ENCODE results near the gene HS3ST3B1.

The HS3ST3B1 gene

DNA sequence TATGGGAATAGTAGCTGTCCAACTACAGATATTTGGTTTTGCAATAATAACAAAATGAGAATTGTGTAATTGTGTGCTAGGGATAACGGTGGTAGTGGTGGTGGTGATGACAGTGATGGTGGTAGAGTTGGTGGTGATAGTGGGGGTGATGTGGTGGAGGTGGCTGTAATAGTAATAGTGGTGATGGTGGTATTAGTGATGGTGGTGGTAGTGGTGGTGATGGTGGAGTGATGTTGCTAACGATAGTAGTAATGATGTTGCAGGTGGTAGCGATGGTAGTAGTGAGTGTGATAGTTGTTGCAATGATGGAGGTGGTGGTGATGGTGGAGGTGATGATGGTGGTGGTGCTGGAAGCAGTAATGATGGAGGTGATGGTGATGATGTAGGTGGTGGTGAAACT, 94.4 kb downstream of the HS3ST3B1 start:
- Histone ChIP-seq H3K27me3 (ENCODE audit: low read depth, low read length) (no peaks in the 10 kb centered on the region), H3K36me3 (ENCODE audit: control insufficient read depth in 1 of 2, insufficient read depth in 2 of 2, low read length in 2 of 2) (no peaks in the 10 kb centered on the region), H3K9me3 (ENCODE audit: control insufficient read depth in 1 of 2, low read length in 2 of 2) (peaks cover 2 to 4% of the 10 kb centered on the region in 2 donors), H3K4me3 (ENCODE audit: low read depth in 1 of 2, low read length in 2 of 2) (no peak overlapping the region), H3K4me1 (ENCODE audit: control insufficient read depth in 1 of 2, insufficient read depth in 2 of 2, low read length in 2 of 2) (no peaks in the 10 kb centered on the region), H3K27ac (ENCODE audit: low read length) (no peak overlapping the region)

DNA sequence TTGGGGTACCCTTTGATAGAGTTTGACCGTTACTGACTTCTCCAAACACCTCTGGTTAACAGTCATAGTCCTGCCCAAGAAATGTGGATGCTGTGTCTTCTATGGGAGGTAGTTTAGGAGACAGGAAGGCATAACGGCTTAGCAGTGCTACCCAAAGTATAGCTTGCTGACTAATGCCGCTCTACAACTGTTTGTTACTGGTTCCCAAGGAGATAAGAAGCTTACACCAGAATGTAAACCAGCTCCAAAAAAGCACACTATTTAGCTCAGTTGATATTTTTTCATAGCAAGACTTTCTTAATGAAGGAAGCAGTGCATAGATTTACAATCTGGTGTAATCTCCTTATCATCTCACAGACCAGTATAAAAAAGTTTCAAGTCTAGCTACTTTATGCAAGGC, 95.7 kb downstream of the HS3ST3B1 start:
- Histone ChIP-seq H3K9me3 (ENCODE audit: control insufficient read depth in 1 of 2, low read length in 2 of 2) (peaks cover 0 to 3% of the 10 kb centered on the region in 2 donors), H3K4me3 (ENCODE audit: low read depth in 1 of 2, low read length in 2 of 2) (no peak overlapping the region), H3K27me3 (ENCODE audit: low read depth, low read length) (no peaks in the 10 kb centered on the region), H3K4me1 (ENCODE audit: control insufficient read depth in 1 of 2, insufficient read depth in 2 of 2, low read length in 2 of 2) (no peaks in the 10 kb centered on the region), H3K27ac (ENCODE audit: low read length) (no peak overlapping the region), H3K36me3 (ENCODE audit: control insufficient read depth in 1 of 2, insufficient read depth in 2 of 2, low read length in 2 of 2) (no peaks in the 10 kb centered on the region)

- H3K9me3 ChIP-seq (ENCODE audit: control insufficient read depth in 1 of 2, low read length in 2 of 2) = peaks cover 0 to 8% of the 10 kb centered on the region in 2 donors
- no peaks in the 10 kb centered on the region for H3K4me1 ChIP-seq (ENCODE audit: control insufficient read depth in 1 of 2, insufficient read depth in 2 of 2, low read length in 2 of 2)
- H3K27ac ChIP-seq (ENCODE audit: low read length) = no peak overlapping the region
- H3K36me3 ChIP-seq (ENCODE audit: control insufficient read depth in 1 of 2, insufficient read depth in 2 of 2, low read length in 2 of 2) = no peaks in the 10 kb centered on the region
- H3K4me3 ChIP-seq (ENCODE audit: low read depth in 1 of 2, low read length in 2 of 2) = no peak overlapping the region
- H3K27me3 ChIP-seq (ENCODE audit: low read depth, low read length) = no peaks in the 10 kb centered on the region
Observed at GRCh38 chr17:14398766-14399165, 97.9 kb downstream of the HS3ST3B1 start.
